Mammary epithelial cell (primary cell): ENCODE results near the gene FAM72B.
"Not testable (repeated sequence)": the region's sequence is repeated elsewhere in the genome, so short reads cannot be mapped to it uniquely, and the experiment has no call there.

ENCODE experiments used
- CTCF ChIP-seq, 2 donors: IDR thresholded peaks in 1 of 2; conservative IDR thresholded peaks in 1 of 2; 2 replicates each; pipeline ENCODE4 v1.5.1; 2011 to 2012; ENCODE audit warnings: inconsistent platforms in 2 of 2, low read length in 2 of 2, mild to moderate bottlenecking in 2 of 2, control low read depth in 1 of 2, low read depth in 1 of 2; ENCODE audit not compliant: insufficient read depth in 1 of 2; ENCODE audit errors: extremely low read depth in 1 of 2
- EZH2 ChIP-seq: IDR thresholded peaks from 2 replicates; pipeline ENCODE4 v1.6.1; 2012; ENCODE audit warnings: low read length, inconsistent platforms, borderline replicate concordance

GRCh38 chr1:121167225-121167738, 16.9 kb downstream of the FAM72B start:
- not testable (repeated sequence) for TF ChIP-seq CTCF (conservative IDR thresholded peaks at IDR 0.05 in 1 of 2, IDR thresholded peaks at IDR 0.05 in 1 of 2; ENCODE audit: extremely low read depth in 1 of 2, insufficient read depth in 1 of 2, low read depth in 1 of 2, low read length in 2 of 2); EZH2
